HS-27A (cell line): ENCODE measurements around the gene HDHD2.

ENCODE experiments used
- DNase-seq: peaks from one replicate; pipeline ENCODE4 v3.0.0-alpha.2; 2012; ENCODE audit warnings: low read depth, missing footprints

HDHD2 gene

GRCh38 chr18:47143899-47144485 is 6.3 kb downstream of the HDHD2 start:
- no peak for DNase-seq

- no peak for DNase-seq
These were observed 7.1 kb downstream of the HDHD2 start for GRCh38 chr18:47143153-47143552.

- DNase-seq = no peak
These were observed 9.0 kb downstream of the HDHD2 start for GRCh38 chr18:47141289-47141688.

- DNase-seq = no peak
These were observed 29.2 kb downstream of the HDHD2 start for GRCh38 chr18:47121146-47121545.

- DNase-seq = no peak
These were observed 29.9 kb downstream of the HDHD2 start for GRCh38 chr18:47120428-47120827.

- no peak for DNase-seq
These were observed 31.3 kb downstream of the HDHD2 start for GRCh38 chr18:47118981-47119380.

GRCh38 chr18:47115205-47115604 is 35.1 kb downstream of the HDHD2 start:
- no peak for DNase-seq

GRCh38 chr18:47113796-47114540 is 36.3 kb downstream of the HDHD2 start:
- DNase-seq = no peak

- DNase-seq = no peak
These were observed 39.6 kb downstream of the HDHD2 start for GRCh38 chr18:47110492-47111274.

- DNase-seq = no peak
These were observed 40.6 kb downstream of the HDHD2 start for GRCh38 chr18:47109720-47110119.

GRCh38 chr18:47108998-47109405 is 41.3 kb downstream of the HDHD2 start:
- no peak for DNase-seq

GRCh38 chr18:47108373-47108772 is 41.9 kb downstream of the HDHD2 start:
- no peak for DNase-seq

GRCh38 chr18:47100212-47100831 is 50.0 kb downstream of the HDHD2 start:
- DNase-seq = no peak

GRCh38 chr18:47095810-47096209 is 54.5 kb downstream of the HDHD2 start:
- DNase-seq = no peak

GRCh38 chr18:47087676-47088075 is 62.6 kb downstream of the HDHD2 start:
- no peak for DNase-seq

- no peak for DNase-seq
These were observed 68.7 kb downstream of the HDHD2 start for GRCh38 chr18:47081578-47081977.

- no peak for DNase-seq
These were observed 69.4 kb downstream of the HDHD2 start for GRCh38 chr18:47080872-47081271.

GRCh38 chr18:47077111-47077510 is 73.2 kb downstream of the HDHD2 start:
- no peak for DNase-seq

GRCh38 chr18:47075098-47075883 is 75.0 kb downstream of the HDHD2 start:
- DNase-seq = no peak

- DNase-seq = no peak
These were observed 82.7 kb downstream of the HDHD2 start for GRCh38 chr18:47067648-47068047.

GRCh38 chr18:47063096-47063495 is 87.2 kb downstream of the HDHD2 start:
- no peak for DNase-seq

- DNase-seq = no peak
These were observed 87.8 kb downstream of the HDHD2 start for GRCh38 chr18:47062471-47062870.
